SK-N-SH (cell line): Measurements from ENCODE around the gene CEP95. TPM values are rescaled to one million over a fixed set of nuclear protein-coding genes. Genes with fewer than 3 reads are reported as not detected.

Experiments used
- CTCF ChIA-PET: fragments of 300-600, 350-600 bp; formaldehyde crosslinking; extraction: SDS; loops from one replicate; lab custom pipeline; 2021; lab: Yijun Ruan, JAX
- POLR2A ChIA-PET: fragments of 350-600 bp; sonication (Branson Sonifier 250); formaldehyde crosslinking; extraction: SDS; loops from one replicate; lab custom pipeline; 2020; ENCODE audit warnings: antibody characterized with exemption, inconsistent platforms; lab: Yijun Ruan, JAX
- DNase-seq: peaks from one replicate; pipeline ENCODE4 v3.0.0; 2012
- H2AFZ ChIP-seq: fragments of 200-600 bp; sonication (generic); 2 replicates; pipeline ENCODE4 v1.8.1; 2016; ENCODE audit warnings: antibody characterized with exemption, mild to moderate bottlenecking, low read depth
- H3F3A ChIP-seq: fragments of 200-600 bp; sonication (generic); replicated peaks from 2 replicates; pipeline ENCODE3; 2016; ENCODE audit warnings: antibody characterized with exemption, mild to moderate bottlenecking; ENCODE audit not compliant: insufficient read depth
- H3K27ac ChIP-seq, 2 experiments: fragments of 200-500 bp in 1 of 2; fragments of 200-600 bp in 1 of 2; sonication (Bioruptor generic) in 1 of 2; sonication (generic), shearing (Covaris generic) in 1 of 2; 2 replicates each; pipeline versions ENCODE4 v1.5.1 to v1.6.1; 2014 to 2016; ENCODE audit warnings: low read depth in 2 of 2, inconsistent platforms in 1 of 2, low read length in 1 of 2, mild to moderate bottlenecking in 1 of 2, mixed read lengths in 1 of 2
- H3K27me3 ChIP-seq: fragments of 200-600 bp; sonication (generic), shearing (Covaris generic); 2 replicates; pipeline ENCODE4 v1.6.1; 2016; ENCODE audit warnings: mixed run types; ENCODE audit not compliant: insufficient read depth
- H3K36me3 ChIP-seq, 2 experiments: fragments of 200-500 bp in 1 of 2; fragments of 200-600 bp in 1 of 2; sonication (Bioruptor generic) in 1 of 2; sonication (generic) in 1 of 2; replicated peaks in 1 of 2; 2 replicates each; pipeline versions ENCODE3 to v1.5.1; 2014 to 2016; ENCODE audit warnings: low read length in 1 of 2, mild to moderate bottlenecking in 1 of 2; ENCODE audit not compliant: insufficient read depth in 2 of 2, control insufficient read depth in 1 of 2
- H3K4me1 ChIP-seq, 2 experiments: fragments of 200-500 bp in 1 of 2; fragments of 200-600 bp in 1 of 2; sonication (Bioruptor generic) in 1 of 2; sonication (generic), shearing (Covaris generic) in 1 of 2; 2 replicates each; pipeline versions ENCODE4 v1.5.1 to v1.6.1; 2014 to 2016; ENCODE audit warnings: low read depth in 1 of 2, low read length in 1 of 2, mixed run types in 1 of 2; ENCODE audit not compliant: insufficient read depth in 2 of 2, control insufficient read depth in 1 of 2
- H3K4me2 ChIP-seq: fragments of 200-600 bp; sonication (generic), shearing (Covaris generic); 2 replicates; pipeline ENCODE4 v1.6.1; 2017; ENCODE audit warnings: mixed run types
- H3K4me3 ChIP-seq, 2 experiments: fragments of 200-500 bp in 1 of 2; fragments of 200-600 bp in 1 of 2; sonication (Bioruptor generic) in 1 of 2; sonication (generic), shearing (Covaris generic) in 1 of 2; 2 replicates each; pipeline versions ENCODE4 v1.5.1 to v1.8.1; 2014 to 2016; ENCODE audit warnings: low read depth in 2 of 2, inconsistent platforms in 1 of 2, low read length in 1 of 2, mild to moderate bottlenecking in 1 of 2, mixed read lengths in 1 of 2, moderate library complexity in 1 of 2
- H3K79me2 ChIP-seq: fragments of 200-600 bp; sonication (generic); 2 replicates; pipeline ENCODE4 v1.8.1; 2017; ENCODE audit warnings: mild to moderate bottlenecking; ENCODE audit not compliant: insufficient read depth
- H3K9ac ChIP-seq: fragments of 200-600 bp; sonication (generic); 2 replicates; pipeline ENCODE4 v1.6.1; 2017; ENCODE audit warnings: mixed run types
- H3K9me2 ChIP-seq: fragments of 200-600 bp; sonication (generic); 2 replicates; pipeline ENCODE4 v1.6.1; 2017; ENCODE audit warnings: mixed run types
- H3K9me3 ChIP-seq: fragments of 200-600 bp; sonication (generic); 2 replicates; pipeline ENCODE4 v1.6.1; 2017; ENCODE audit warnings: mixed run types, mild to moderate bottlenecking, moderate library complexity
- H4K20me1 ChIP-seq: fragments of 200-600 bp; sonication (generic); 2 replicates; pipeline ENCODE4 v1.6.1; 2017; ENCODE audit warnings: mild to moderate bottlenecking, mixed run types; ENCODE audit not compliant: insufficient read depth
- CTCF ChIP-seq: fragments of 200-600 bp; sonication (generic); IDR thresholded peaks from 2 replicates; pipeline ENCODE4 v1.6.1; 2017; ENCODE audit warnings: antibody characterized with exemption, mild to moderate bottlenecking, moderate library complexity
- EZH2phosphoT487 ChIP-seq: fragments of 200-600 bp; sonication (generic); IDR thresholded peaks from 2 replicates; pipeline ENCODE4 v1.6.1; 2017; ENCODE audit warnings: low read depth, mixed run types, mild to moderate bottlenecking, antibody characterized with exemption, moderate library complexity, borderline replicate concordance
- FOXM1 ChIP-seq: IDR thresholded peaks from 2 replicates; pipeline ENCODE4 v1.4.0; 2012; ENCODE audit warnings: low read depth, mild to moderate bottlenecking
- GATA2 ChIP-seq: sonication (generic); formaldehyde crosslinking; IDR thresholded peaks from 2 replicates; pipeline ENCODE4 v1.5.0; 2020; ENCODE audit warnings: mild to moderate bottlenecking, missing genetic modification reagents
- IRF3 ChIP-seq: fragments of 150-350 bp; IDR thresholded peaks from 2 replicates; pipeline ENCODE4 v1.6.1; 2016; ENCODE audit warnings: mild to moderate bottlenecking, low read depth, low read length
- MEF2A ChIP-seq: IDR thresholded peaks from 2 replicates; pipeline ENCODE4 v1.4.0; 2012; ENCODE audit warnings: low read depth, borderline replicate concordance
- MXI1 ChIP-seq: IDR thresholded peaks from 2 replicates; pipeline ENCODE4 v1.6.1; 2012; ENCODE audit warnings: mild to moderate bottlenecking, low read depth, low read length, improper control_type of control experiment
- NRF1 ChIP-seq: IDR thresholded peaks from 2 replicates; pipeline ENCODE4 v1.6.1; 2012; ENCODE audit warnings: low read depth, mild to moderate bottlenecking, low read length
- REST ChIP-seq: IDR thresholded peaks from 2 replicates; pipeline ENCODE4 v1.6.1; 2012; ENCODE audit warnings: mild to moderate bottlenecking, low read depth, low read length, moderate library complexity
- RFX5 ChIP-seq: IDR thresholded peaks from 2 replicates; pipeline ENCODE4 v1.6.1; 2012; ENCODE audit warnings: mild to moderate bottlenecking, improper control_type of control experiment, low read length
- RXRA ChIP-seq: IDR thresholded peaks from 2 replicates; pipeline ENCODE4 v1.4.0; 2012; ENCODE audit warnings: low read depth, mild to moderate bottlenecking, borderline replicate concordance
- SIN3A ChIP-seq: IDR thresholded peaks from 2 replicates; pipeline ENCODE4 v1.6.1; 2012; ENCODE audit warnings: low read depth, mild to moderate bottlenecking, low read length, moderate library complexity, borderline replicate concordance
- TAF1 ChIP-seq: IDR thresholded peaks from 2 replicates; pipeline ENCODE4 v1.6.1; 2012; ENCODE audit warnings: low read depth, mild to moderate bottlenecking, low read length, moderate library complexity, borderline replicate concordance
- YY1 ChIP-seq: IDR thresholded peaks from 2 replicates; pipeline ENCODE4 v1.4.0; 2012; ENCODE audit warnings: low read depth, mild to moderate bottlenecking
- WGBS: methylation state at CpG from one replicate; pipeline ENCODE4 v1.1.6; 2017; ENCODE audit warnings: low lambda C conversion rate; 5-methylcytosine and 5-hydroxymethylcytosine counted together
- polyA plus RNA-seq, 3 experiments: library from polyadenylated mRNA; depleted of rRNA; stranded (reverse); fragments of >200 nt; gene quantifications; 2 replicates each; pipeline ENCODE4 v1.2.3, GENCODE V29; 2012

The CEP95 gene
- polyA plus RNA-seq, 1 of the 3 experiments (the other 2 are of a cell fraction), result 30.8 TPM

- H3K4me2 ChIP-seq, result no peak overlapping the region
- H3K9me2 ChIP-seq, result no peaks in the 10 kb centered on the region
- no peaks in the 10 kb centered on the region for H3K79me2 ChIP-seq
- H3K4me3 ChIP-seq, result no peak overlapping the region
- H3K9ac ChIP-seq, result no peak overlapping the region
- 92% methylated on average over 4 of the region's 4 CpGs for WGBS
- H2AFZ ChIP-seq, result no peak overlapping the region
- CTCF ChIA-PET, result interaction anchor here (0.9 to 1.5 kb wide), 3 partner anchors 20 to 51 kb away, joined by 3 to 6 read pairs (median 4); no protein-coding TSS in a partner anchor
- H3K36me3 ChIP-seq, result no peaks in the 10 kb centered on the region
- no peaks in the 10 kb centered on the region for H3K4me1 ChIP-seq
- H3K27ac ChIP-seq, result no peak overlapping the region
- no peaks in the 10 kb centered on the region for H3F3A ChIP-seq
- H3K9me3 ChIP-seq, result no peaks in the 10 kb centered on the region
- no peak for DNase-seq
- POLR2A ChIA-PET, result interaction anchor here (0.5 kb wide), 1 partner anchor 28 kb away, joined by 3 read pairs; no protein-coding TSS in a partner anchor
- TF ChIP-seq FOXM1, result no peak
- no peaks in the 10 kb centered on the region for H3K27me3 ChIP-seq
- no peaks in the 10 kb centered on the region for H4K20me1 ChIP-seq
Measured at GRCh38 chr17:64470625-64471024, 36.2 kb upstream of the CEP95 start.

- CTCF ChIA-PET, result no interaction called here
Measured at GRCh38 chr17:64471440-64471839, 35.3 kb upstream of the CEP95 start.

GRCh38 chr17:64472564-64472963 lies 34.2 kb upstream of the CEP95 start:
- H2AFZ ChIP-seq, result no peak overlapping the region
- whole genome bisulfite sequencing, result 89% methylated on average over 2 of the region's 2 CpGs
- H3K4me1 ChIP-seq, result no peaks in the 10 kb centered on the region
- H3K9me3 ChIP-seq, result no peaks in the 10 kb centered on the region
- no peaks in the 10 kb centered on the region for H3K9me2 ChIP-seq
- H3K27ac ChIP-seq, result no peak overlapping the region
- no peak for DNase-seq
- H3K4me3 ChIP-seq, result no peak overlapping the region
- H3K27me3 ChIP-seq, result no peaks in the 10 kb centered on the region
- ChIA-PET CTCF (interaction anchor here (0.9 kb wide), 1 partner anchor 20 kb away, joined by 3 read pairs; no protein-coding TSS in a partner anchor), POLR2A (no interaction called here)
- H3K9ac ChIP-seq, result no peak overlapping the region
- H4K20me1 ChIP-seq, result no peaks in the 10 kb centered on the region
- H3K4me2 ChIP-seq, result no peak overlapping the region
- no peaks in the 10 kb centered on the region for H3K79me2 ChIP-seq
- H3K36me3 ChIP-seq, result peaks cover 6 to 13% of the 10 kb centered on the region in 2 experiments
- H3F3A ChIP-seq, result peaks cover 5% of the 10 kb centered on the region
- TF ChIP-seq YY1, result no peak
- no peak for TF ChIP-seq MEF2A
- no peak for TF ChIP-seq TAF1
- TF ChIP-seq EZH2phosphoT487, result no peak
- TF ChIP-seq RFX5, result no peak
- no peak for TF ChIP-seq CTCF
- no peak for TF ChIP-seq SIN3A
- TF ChIP-seq GATA2 (CRISPR knock-in tag), result no peak
- TF ChIP-seq REST, result no peak

More at GRCh38 chr17:64471440-64471839, 35.3 kb upstream of the CEP95 start:
- H3K9me2 ChIP-seq, result no peaks in the 10 kb centered on the region
- no peak overlapping the region for H3K9ac ChIP-seq
- peaks cover 0 to 5% of the 10 kb centered on the region in 2 experiments for H3K36me3 ChIP-seq
- no peak for DNase-seq
- H3K4me2 ChIP-seq, result no peak overlapping the region
- POLR2A ChIA-PET, result interaction anchor here (0.5 kb wide), 1 partner anchor 27 kb away, joined by 3 read pairs; no protein-coding TSS in a partner anchor
- H3K9me3 ChIP-seq, result no peaks in the 10 kb centered on the region
- TF ChIP-seq SIN3A (no peak), RFX5 (no peak), RXRA (no peak), NRF1 (no peak), IRF3 (no peak), MXI1 (no peak)
- H2AFZ ChIP-seq, result no peak overlapping the region
- no peaks in the 10 kb centered on the region for H3K79me2 ChIP-seq
- H3K27ac ChIP-seq, result no peak overlapping the region
- no peaks in the 10 kb centered on the region for H4K20me1 ChIP-seq
- WGBS, result 91% methylated on average over 3 of the region's 3 CpGs
- no peaks in the 10 kb centered on the region for H3K4me1 ChIP-seq
- no peaks in the 10 kb centered on the region for H3F3A ChIP-seq
- H3K4me3 ChIP-seq, result no peak overlapping the region
- no peaks in the 10 kb centered on the region for H3K27me3 ChIP-seq
